ENCODE results near the gene KLHL11.

- TF ChIP-seq CTCF (IDR thresholded peaks at IDR 0.05; ENCODE audit: insufficient read depth, low read length, poor library complexity, severe bottlenecking) (no peak), EZH2phosphoT487 (conservative IDR thresholded peaks at IDR 0.05; ENCODE audit: low read length) (no peak)
Measured at GRCh38 chr17:41894791-41895331, 29.6 kb upstream of the KLHL11 start.

Data from SU-DHL-6 (cell line).